GM19467 (cell line): Measurements from ENCODE around the gene NAXD.

ENCODE experiments used
- ATAC-seq: cut with Tn5 transposase; IDR thresholded peaks from one replicate; pipeline ENCODE4 v1.9.1; 2021; ENCODE audit warnings: mild to moderate bottlenecking, moderate library complexity; ENCODE audit not compliant: unreplicated experiment

Gene NAXD

GRCh38 chr13:110643324-110643723 lies 28.0 kb downstream of the NAXD start:
- no peak for ATAC-seq

- no peak for ATAC-seq
These were observed 28.6 kb downstream of the NAXD start for GRCh38 chr13:110643768-110644421.

- ATAC-seq = peak; percentile 73
These were observed 29.7 kb downstream of the NAXD start for GRCh38 chr13:110644892-110645521.

GRCh38 chr13:110645750-110646149 lies 30.4 kb downstream of the NAXD start:
- no peak for ATAC-seq

- ATAC-seq = no peak
These were observed 31.4 kb downstream of the NAXD start for GRCh38 chr13:110646442-110647364.

GRCh38 chr13:110647365-110647737 lies 32.0 kb downstream of the NAXD start:
- no peak for ATAC-seq

GRCh38 chr13:110648146-110648819 lies 32.9 kb downstream of the NAXD start:
- no peak for ATAC-seq

- ATAC-seq = no peak
These were observed 33.6 kb downstream of the NAXD start for GRCh38 chr13:110648848-110649421.

- no peak for ATAC-seq
These were observed 34.2 kb downstream of the NAXD start for GRCh38 chr13:110649551-110649950.

GRCh38 chr13:110650436-110650835 lies 35.1 kb downstream of the NAXD start:
- no peak for ATAC-seq

GRCh38 chr13:110651271-110651670 lies 35.9 kb downstream of the NAXD start:
- ATAC-seq = no peak

GRCh38 chr13:110651726-110652230 lies 36.4 kb downstream of the NAXD start:
- ATAC-seq = no peak

- ATAC-seq = no peak
These were observed 36.9 kb downstream of the NAXD start for GRCh38 chr13:110652231-110652730.

- ATAC-seq = no peak
These were observed 37.4 kb downstream of the NAXD start for GRCh38 chr13:110652764-110653163.

GRCh38 chr13:110653271-110653670 lies 37.9 kb downstream of the NAXD start:
- no peak for ATAC-seq

- no peak for ATAC-seq
These were observed 38.5 kb downstream of the NAXD start for GRCh38 chr13:110653851-110654250.

GRCh38 chr13:110657196-110657595 lies 41.9 kb downstream of the NAXD start:
- ATAC-seq = no peak

GRCh38 chr13:110658218-110658911 lies 43.0 kb downstream of the NAXD start:
- peak; percentile 82 for ATAC-seq

- no peak for ATAC-seq
These were observed 45.9 kb downstream of the NAXD start for GRCh38 chr13:110661256-110661655.

GRCh38 chr13:110662091-110662490 lies 46.7 kb downstream of the NAXD start:
- no peak for ATAC-seq
